Omental fat pad (tissue), 4 donors: ENCODE results near the gene TBC1D10A. TPM values are rescaled to one million over a fixed set of nuclear protein-coding genes. Genes with fewer than 3 reads are reported as not detected.

Experiments
- ATAC-seq: fragments of 150-250 bp; one replicate; pipeline ENCODE4 v1.9.1; 2016; ENCODE audit warnings: mild to moderate bottlenecking, moderate library complexity; ENCODE audit not compliant: low FRiP score
- DNase-seq: peaks from one replicate; pipeline ENCODE4 v3.0.0-alpha.2; 2019; ENCODE audit warnings: low spot score
- total RNA-seq, 4 donors: library from RNA; depleted of rRNA; stranded (reverse); fragments of >200 nt; gene quantifications; one replicate each; pipeline ENCODE4 v1.1.0, GENCODE V29; 2016
- TF ChIP-seq, protein P1 (sequence below), 3 donors: fragments of 450-650 bp; IDR thresholded peaks; one replicate each; pipeline ENCODE4 v1.5.1; 2016 to 2017; ENCODE audit warnings: antibody characterized with exemption in 3 of 3, mild to moderate bottlenecking in 3 of 3, moderate library complexity in 2 of 3

The TBC1D10A gene
- total RNA-seq, 4 donors from 2014 or later: 17.5 to 42.1 (median 26.0) TPM

DNA sequence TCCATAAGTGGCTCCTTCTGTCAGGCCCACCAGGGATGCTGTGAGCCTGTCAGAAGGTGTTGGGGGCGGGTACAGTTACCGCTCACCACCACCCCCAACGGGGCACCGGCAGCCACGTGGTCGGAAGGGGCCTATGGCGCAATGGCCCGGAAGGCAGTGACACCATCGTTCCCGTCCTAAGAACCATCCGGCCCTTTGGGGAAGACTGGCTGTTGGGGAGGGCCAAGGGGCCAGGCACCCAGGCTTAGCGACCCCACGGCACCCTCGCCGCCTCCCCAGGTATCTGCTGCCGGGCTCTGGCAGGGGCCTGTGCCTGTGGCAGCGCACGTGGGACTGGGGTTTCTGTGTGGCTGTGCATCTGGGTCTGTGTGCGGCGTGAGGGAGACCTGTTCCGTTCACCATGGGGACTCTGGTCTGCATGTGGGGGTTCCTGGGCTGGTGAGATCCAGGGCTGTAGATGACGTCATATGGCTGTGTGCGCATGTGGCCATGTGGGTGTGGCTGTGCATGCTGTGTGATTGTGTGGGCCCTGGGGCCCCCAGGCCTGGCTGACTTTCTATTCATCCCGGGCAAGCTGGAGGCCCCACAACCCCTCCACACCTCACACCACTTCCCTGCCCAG is 60.8 kb downstream of the TBC1D10A start:
- TF ChIP-seq, protein P1, sequence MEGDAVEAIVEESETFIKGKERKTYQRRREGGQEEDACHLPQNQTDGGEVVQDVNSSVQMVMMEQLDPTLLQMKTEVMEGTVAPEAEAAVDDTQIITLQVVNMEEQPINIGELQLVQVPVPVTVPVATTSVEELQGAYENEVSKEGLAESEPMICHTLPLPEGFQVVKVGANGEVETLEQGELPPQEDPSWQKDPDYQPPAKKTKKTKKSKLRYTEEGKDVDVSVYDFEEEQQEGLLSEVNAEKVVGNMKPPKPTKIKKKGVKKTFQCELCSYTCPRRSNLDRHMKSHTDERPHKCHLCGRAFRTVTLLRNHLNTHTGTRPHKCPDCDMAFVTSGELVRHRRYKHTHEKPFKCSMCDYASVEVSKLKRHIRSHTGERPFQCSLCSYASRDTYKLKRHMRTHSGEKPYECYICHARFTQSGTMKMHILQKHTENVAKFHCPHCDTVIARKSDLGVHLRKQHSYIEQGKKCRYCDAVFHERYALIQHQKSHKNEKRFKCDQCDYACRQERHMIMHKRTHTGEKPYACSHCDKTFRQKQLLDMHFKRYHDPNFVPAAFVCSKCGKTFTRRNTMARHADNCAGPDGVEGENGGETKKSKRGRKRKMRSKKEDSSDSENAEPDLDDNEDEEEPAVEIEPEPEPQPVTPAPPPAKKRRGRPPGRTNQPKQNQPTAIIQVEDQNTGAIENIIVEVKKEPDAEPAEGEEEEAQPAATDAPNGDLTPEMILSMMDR (IDR thresholded peaks at IDR 0.05): no peak
- no peak for ATAC-seq
- DNase-seq: no peak

DNA sequence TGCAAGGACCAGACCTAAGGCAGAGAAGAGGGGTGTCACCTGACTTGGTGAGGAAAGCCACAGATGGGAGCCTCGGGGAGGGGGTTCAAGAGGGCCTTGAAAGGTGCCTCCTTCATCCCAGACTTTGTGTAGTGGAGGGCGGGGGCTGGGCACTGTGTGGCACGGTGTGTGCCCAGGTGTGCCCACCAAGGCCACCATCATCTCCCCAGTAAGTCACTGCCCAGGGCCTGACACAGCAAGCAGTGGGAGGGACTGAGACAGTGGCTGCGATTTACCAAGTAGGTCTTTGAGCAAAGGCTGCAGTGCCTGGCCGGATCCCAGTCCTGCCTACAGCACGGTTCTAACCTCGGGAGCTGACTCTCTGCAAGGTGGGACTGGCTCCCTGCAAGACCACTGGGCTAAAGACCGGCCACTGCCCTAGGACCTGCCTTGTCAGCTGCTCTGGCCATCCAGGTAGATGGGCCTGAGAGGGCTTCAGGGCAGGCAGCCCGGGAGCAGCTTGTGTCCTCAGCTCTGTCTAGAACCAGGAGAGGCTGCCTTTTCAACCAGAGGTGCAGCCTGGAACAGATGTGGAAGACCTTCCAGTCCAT is 61.5 kb downstream of the TBC1D10A start:
- DNase-seq: no peak
- TF ChIP-seq, protein P1 (IDR thresholded peaks at IDR 0.05): no peak
- no peak for ATAC-seq

DNA sequence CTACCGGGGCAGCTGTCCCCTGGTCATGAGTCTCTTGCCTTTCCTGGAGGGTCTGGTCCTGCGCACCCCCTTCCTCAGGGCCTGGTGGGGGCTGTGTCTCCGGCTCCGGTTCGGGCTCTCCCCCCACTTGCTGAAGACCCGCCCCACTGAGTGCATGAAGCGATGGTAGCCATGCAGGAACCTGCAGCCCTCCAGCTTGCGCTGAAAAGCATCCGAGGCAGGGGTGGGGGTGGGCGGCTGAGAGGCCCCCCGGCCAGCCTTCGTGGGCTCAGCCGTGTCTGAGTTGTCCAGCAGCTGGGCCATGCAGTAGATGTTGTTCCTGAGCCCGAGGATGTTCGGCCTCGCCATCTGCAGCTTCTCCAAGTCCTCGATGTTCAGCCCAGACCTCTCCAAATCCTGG is 62.9 kb downstream of the TBC1D10A start:
- DNase-seq (no peak), ATAC-seq (no peak)
- TF ChIP-seq, protein P1 (IDR thresholded peaks at IDR 0.05): no peak

DNA sequence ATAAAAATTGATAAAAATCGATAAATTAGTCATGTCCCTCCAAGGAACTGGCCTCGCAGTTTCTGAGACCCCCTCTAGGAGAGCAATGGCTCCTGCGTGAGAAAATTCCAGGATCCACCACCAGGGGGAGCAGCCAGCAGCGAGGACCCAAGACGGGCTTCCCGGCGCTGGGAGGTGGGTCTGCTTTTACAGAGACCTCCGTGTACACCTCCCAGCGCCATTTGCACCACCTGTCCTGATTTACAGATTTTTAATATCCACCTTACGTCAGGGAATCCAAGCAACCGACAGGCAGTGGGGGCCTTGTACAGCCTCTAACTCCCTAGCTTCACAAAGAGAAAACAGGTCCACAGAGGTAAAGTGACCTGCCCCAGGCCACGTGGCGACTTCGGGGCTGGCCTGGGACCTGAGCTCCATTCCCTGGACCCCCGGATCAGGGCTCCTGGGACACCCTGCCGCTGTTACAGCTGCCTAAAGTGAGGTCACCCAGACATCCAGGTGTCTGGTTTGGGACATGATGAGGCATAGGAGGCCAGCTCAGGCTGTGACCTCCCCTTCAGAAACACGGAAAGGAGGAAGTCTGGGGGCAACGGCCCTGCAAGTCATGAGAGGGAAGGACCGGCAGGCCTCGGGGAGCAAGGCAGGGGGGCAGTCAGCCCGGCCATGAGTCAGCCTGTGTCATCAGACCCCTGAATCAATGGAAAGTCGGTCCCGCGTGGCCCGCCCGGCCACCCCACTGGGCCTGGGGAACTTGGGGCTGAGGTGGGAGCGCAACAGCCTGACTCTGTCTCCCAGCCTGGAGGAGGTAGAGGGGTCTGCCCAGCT is 63.6 kb downstream of the TBC1D10A start:
- DNase-seq (no peak), ATAC-seq (no peak)

DNA sequence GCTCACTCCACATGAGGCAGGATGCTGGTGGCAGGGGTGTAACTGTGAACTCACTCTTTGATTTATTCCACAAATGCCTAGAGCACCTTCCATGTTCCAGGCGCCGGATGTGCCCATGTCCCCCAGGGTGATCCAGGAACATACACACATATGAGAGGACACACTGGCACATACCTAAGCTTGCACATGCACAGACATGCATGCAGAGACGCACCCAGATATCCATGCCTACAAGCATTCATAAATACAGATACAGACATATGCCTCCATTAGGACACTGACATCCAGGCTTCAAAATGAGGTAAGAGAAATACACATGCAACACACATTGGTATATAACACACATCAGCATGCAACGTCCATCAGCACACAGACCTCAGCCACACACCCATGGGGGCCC is 64.6 kb downstream of the TBC1D10A start:
- ATAC-seq (no peak), DNase-seq (no peak)
- TF ChIP-seq, protein P1 (IDR thresholded peaks at IDR 0.05): no peak

More for the DNA sequence above, 63.6 kb downstream of the TBC1D10A start:
- TF ChIP-seq, protein P1 (IDR thresholded peaks at IDR 0.05): peak in 2 of 3 donors; percentile 94 to 98

DNA sequence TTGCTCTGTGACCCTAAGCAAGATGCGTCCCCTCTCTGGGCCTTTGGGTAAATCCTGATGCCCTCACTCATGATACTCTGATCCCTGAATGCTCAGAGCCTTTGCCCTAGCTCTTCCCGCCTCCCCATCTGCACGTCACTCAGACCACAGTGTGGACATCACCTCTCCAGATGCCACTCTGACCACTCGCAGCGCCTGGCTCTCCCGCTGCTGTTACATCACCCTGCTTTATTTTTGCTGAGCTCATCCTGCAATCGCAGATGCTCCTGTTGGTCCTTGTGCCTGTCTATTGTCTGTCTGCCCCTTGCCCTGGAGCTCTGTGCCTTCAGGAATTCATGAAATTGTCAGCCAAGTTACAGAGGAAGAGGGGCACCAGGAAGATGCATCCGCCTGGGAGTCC is 65.6 kb downstream of the TBC1D10A start:
- ATAC-seq (no peak), DNase-seq (no peak)

More for the DNA sequence above, 65.6 kb downstream of the TBC1D10A start:
- TF ChIP-seq, protein P1 (IDR thresholded peaks at IDR 0.05): no peak
